ENCODE measurements around the gene ZNF14. TPM values are rescaled to one million over a fixed set of nuclear protein-coding genes. Genes with fewer than 3 reads are reported as not detected.
"Not testable (repeated sequence)": the region's sequence is repeated elsewhere in the genome, so short reads cannot be mapped to it uniquely, and the experiment has no call there.

Gene ZNF14
- total RNA-seq, 1 experiment from 2014 or later: 12.1 TPM

GRCh38 chr19:19771963-19772362 lies 39.1 kb upstream of the ZNF14 start:
- not testable (repeated sequence) for H3K4me2 ChIP-seq (ENCODE audit: low read depth, low read length, poor library complexity, severe bottlenecking); H3K79me2 ChIP-seq (ENCODE audit: low read length); H3K9ac ChIP-seq (ENCODE audit: low read length); H3K27me3 ChIP-seq (ENCODE audit: low read length); H3K9me2 ChIP-seq (replicated peaks; ENCODE audit: insufficient read depth, low read length); DNase-seq; H3K4me3 ChIP-seq (ENCODE audit: low read length); H3K27ac ChIP-seq (ENCODE audit: low read length); H2AFZ ChIP-seq (ENCODE audit: low read length); H3K36me3 ChIP-seq (ENCODE audit: insufficient read depth, low read length); H4K20me1 ChIP-seq (ENCODE audit: insufficient read depth, low read depth, low read length); H3K9me3 ChIP-seq (ENCODE audit: low read length)
- H3K4me1 ChIP-seq (ENCODE audit: low read length): peaks cover 14% of the 10 kb centered on the region

- not testable (repeated sequence) for H4K20me1 ChIP-seq (ENCODE audit: insufficient read depth, low read depth, low read length); H3K4me3 ChIP-seq (ENCODE audit: low read length); H3K9me2 ChIP-seq (replicated peaks; ENCODE audit: insufficient read depth, low read length); H3K9me3 ChIP-seq (ENCODE audit: low read length); H3K4me2 ChIP-seq (ENCODE audit: low read depth, low read length, poor library complexity, severe bottlenecking); H3K27ac ChIP-seq (ENCODE audit: low read length); H3K27me3 ChIP-seq (ENCODE audit: low read length); H3K4me1 ChIP-seq (ENCODE audit: low read length); DNase-seq; H2AFZ ChIP-seq (ENCODE audit: low read length); H3K79me2 ChIP-seq (ENCODE audit: low read length); H3K9ac ChIP-seq (ENCODE audit: low read length); H3K36me3 ChIP-seq (ENCODE audit: insufficient read depth, low read length)
Observed at GRCh38 chr19:19769971-19770370, 37.1 kb upstream of the ZNF14 start.

- Histone ChIP-seq H3K9me2 (replicated peaks; ENCODE audit: insufficient read depth, low read length) (no peaks in the 10 kb centered on the region), H3K27me3 (ENCODE audit: low read length) (no peaks in the 10 kb centered on the region), H3K79me2 (ENCODE audit: low read length) (no peaks in the 10 kb centered on the region), H3K4me3 (ENCODE audit: low read length) (no peak overlapping the region), H2AFZ (ENCODE audit: low read length) (no peak overlapping the region), H3K4me2 (ENCODE audit: low read depth, low read length, poor library complexity, severe bottlenecking) (no peak overlapping the region), H3K36me3 (ENCODE audit: insufficient read depth, low read length) (no peaks in the 10 kb centered on the region), H3K9me3 (ENCODE audit: low read length) (no peaks in the 10 kb centered on the region), H4K20me1 (ENCODE audit: insufficient read depth, low read depth, low read length) (no peaks in the 10 kb centered on the region), H3K9ac (ENCODE audit: low read length) (no peak overlapping the region), H3K27ac (ENCODE audit: low read length) (no peak overlapping the region), H3K4me1 (ENCODE audit: low read length) (no peaks in the 10 kb centered on the region)
- DNase-seq: no peak
Observed at GRCh38 chr19:19758164-19758563, 25.3 kb upstream of the ZNF14 start.

GRCh38 chr19:19752760-19753403 lies 20.0 kb upstream of the ZNF14 start:
- Histone ChIP-seq H3K4me3 (ENCODE audit: low read length) (no peak overlapping the region), H3K27ac (ENCODE audit: low read length) (no peak overlapping the region), H3K4me2 (ENCODE audit: low read depth, low read length, poor library complexity, severe bottlenecking) (no peak overlapping the region), H3K9me2 (replicated peaks; ENCODE audit: insufficient read depth, low read length) (no peaks in the 10 kb centered on the region), H3K79me2 (ENCODE audit: low read length) (no peaks in the 10 kb centered on the region), H3K9ac (ENCODE audit: low read length) (no peak overlapping the region), H3K9me3 (ENCODE audit: low read length) (no peaks in the 10 kb centered on the region), H3K4me1 (ENCODE audit: low read length) (no peaks in the 10 kb centered on the region), H4K20me1 (ENCODE audit: insufficient read depth, low read depth, low read length) (no peaks in the 10 kb centered on the region), H3K36me3 (ENCODE audit: insufficient read depth, low read length) (no peaks in the 10 kb centered on the region), H3K27me3 (ENCODE audit: low read length) (no peaks in the 10 kb centered on the region), H2AFZ (ENCODE audit: low read length) (no peak overlapping the region)
- no peak for DNase-seq

- H3K9me2 ChIP-seq (replicated peaks; ENCODE audit: insufficient read depth, low read length): no peaks in the 10 kb centered on the region
- H3K27ac ChIP-seq (ENCODE audit: low read length): no peak overlapping the region
- no peaks in the 10 kb centered on the region for H4K20me1 ChIP-seq (ENCODE audit: insufficient read depth, low read depth, low read length)
- DNase-seq: no peak
- H3K4me3 ChIP-seq (ENCODE audit: low read length): no peak overlapping the region
- H3K79me2 ChIP-seq (ENCODE audit: low read length): no peaks in the 10 kb centered on the region
- H3K36me3 ChIP-seq (ENCODE audit: insufficient read depth, low read length): no peaks in the 10 kb centered on the region
- no peaks in the 10 kb centered on the region for H3K4me1 ChIP-seq (ENCODE audit: low read length)
- no peaks in the 10 kb centered on the region for H3K27me3 ChIP-seq (ENCODE audit: low read length)
- no peak overlapping the region for H2AFZ ChIP-seq (ENCODE audit: low read length)
- H3K9me3 ChIP-seq (ENCODE audit: low read length): no peaks in the 10 kb centered on the region
- no peak overlapping the region for H3K4me2 ChIP-seq (ENCODE audit: low read depth, low read length, poor library complexity, severe bottlenecking)
- no peak overlapping the region for H3K9ac ChIP-seq (ENCODE audit: low read length)
Observed at GRCh38 chr19:19751846-19752245, 18.9 kb upstream of the ZNF14 start.

GRCh38 chr19:19750842-19751790 lies 18.2 kb upstream of the ZNF14 start:
- no peaks in the 10 kb centered on the region for H4K20me1 ChIP-seq (ENCODE audit: insufficient read depth, low read depth, low read length)
- no peak overlapping the region for H2AFZ ChIP-seq (ENCODE audit: low read length)
- H3K9ac ChIP-seq (ENCODE audit: low read length): no peak overlapping the region
- no peaks in the 10 kb centered on the region for H3K4me1 ChIP-seq (ENCODE audit: low read length)
- no peak overlapping the region for H3K27ac ChIP-seq (ENCODE audit: low read length)
- H3K79me2 ChIP-seq (ENCODE audit: low read length): no peaks in the 10 kb centered on the region
- no peaks in the 10 kb centered on the region for H3K9me2 ChIP-seq (replicated peaks; ENCODE audit: insufficient read depth, low read length)
- no peaks in the 10 kb centered on the region for H3K27me3 ChIP-seq (ENCODE audit: low read length)
- no peak overlapping the region for H3K4me3 ChIP-seq (ENCODE audit: low read length)
- no peaks in the 10 kb centered on the region for H3K36me3 ChIP-seq (ENCODE audit: insufficient read depth, low read length)
- no peak for DNase-seq
- no peak overlapping the region for H3K4me2 ChIP-seq (ENCODE audit: low read depth, low read length, poor library complexity, severe bottlenecking)
- H3K9me3 ChIP-seq (ENCODE audit: low read length): no peaks in the 10 kb centered on the region

GRCh38 chr19:19749908-19750841 lies 17.3 kb upstream of the ZNF14 start:
- H3K9ac ChIP-seq (ENCODE audit: low read length): no peak overlapping the region
- H3K4me3 ChIP-seq (ENCODE audit: low read length): no peak overlapping the region
- H3K9me3 ChIP-seq (ENCODE audit: low read length): no peaks in the 10 kb centered on the region
- no peaks in the 10 kb centered on the region for H3K79me2 ChIP-seq (ENCODE audit: low read length)
- DNase-seq: no peak
- no peaks in the 10 kb centered on the region for H3K36me3 ChIP-seq (ENCODE audit: insufficient read depth, low read length)
- no peak overlapping the region for H2AFZ ChIP-seq (ENCODE audit: low read length)
- no peak overlapping the region for H3K27ac ChIP-seq (ENCODE audit: low read length)
- no peaks in the 10 kb centered on the region for H3K4me1 ChIP-seq (ENCODE audit: low read length)
- no peaks in the 10 kb centered on the region for H3K9me2 ChIP-seq (replicated peaks; ENCODE audit: insufficient read depth, low read length)
- H3K4me2 ChIP-seq (ENCODE audit: low read depth, low read length, poor library complexity, severe bottlenecking): no peak overlapping the region
- H3K27me3 ChIP-seq (ENCODE audit: low read length): no peaks in the 10 kb centered on the region
- H4K20me1 ChIP-seq (ENCODE audit: insufficient read depth, low read depth, low read length): no peaks in the 10 kb centered on the region
